Neural cell (in vitro differentiated cells): ENCODE data around the gene TLR6. TPM values are rescaled to one million over a fixed set of nuclear protein-coding genes. Genes with fewer than 3 reads are reported as not detected.

Source experiments
- H2AFZ ChIP-seq: fragments of 200-600, 300-800 bp; sonication (generic), shearing (Covaris generic); 2 replicates; pipeline ENCODE4 v1.6.0; 2014; ENCODE audit warnings: low read depth, mild to moderate bottlenecking, antibody characterized with exemption, low read length, moderate library complexity
- H3F3A ChIP-seq: fragments of 200-600 bp; shearing (Covaris generic); 2 replicates; pipeline ENCODE4 v1.6.1; 2016; ENCODE audit warnings: mild to moderate bottlenecking, moderate library complexity, mixed read lengths, antibody characterized with exemption, low read length; ENCODE audit not compliant: insufficient read depth, poor library complexity, severe bottlenecking
- H3K27ac ChIP-seq: fragments of 200-600, 300-800 bp; sonication (generic), shearing (Covaris generic); 2 replicates; pipeline ENCODE4 v1.5.1; 2014; ENCODE audit warnings: mild to moderate bottlenecking, low read length, moderate library complexity
- H3K27me3 ChIP-seq: fragments of 300-800, 200-600 bp; sonication (generic), shearing (Covaris generic); 2 replicates; pipeline ENCODE4 v1.6.0; 2014; ENCODE audit warnings: mild to moderate bottlenecking, low read depth, low read length, moderate library complexity; ENCODE audit not compliant: insufficient read depth
- H3K36me3 ChIP-seq: fragments of 300-800, 200-600 bp; sonication (generic), shearing (Covaris generic); 2 replicates; pipeline ENCODE4 v1.5.1; 2014; ENCODE audit warnings: mild to moderate bottlenecking, antibody characterized with exemption, low read length, moderate library complexity; ENCODE audit not compliant: insufficient read depth
- H3K4me2 ChIP-seq: fragments of 300-800, 200-600 bp; sonication (generic), shearing (Covaris generic); 2 replicates; pipeline ENCODE4 v1.6.0; 2014; ENCODE audit warnings: mild to moderate bottlenecking, low read length
- H3K4me3 ChIP-seq: fragments of 300-800, 200-600 bp; sonication (generic), shearing (Covaris generic); 2 replicates; pipeline ENCODE4 v1.5.1; 2014; ENCODE audit warnings: mild to moderate bottlenecking, low read length, moderate library complexity
- H3K79me2 ChIP-seq: fragments of 200-600 bp; shearing (Covaris generic); replicated peaks from 2 replicates; pipeline ENCODE4 v1.6.0; 2014; ENCODE audit warnings: mild to moderate bottlenecking, low read length, moderate library complexity; ENCODE audit not compliant: insufficient read depth
- H3K9ac ChIP-seq: fragments of 300-800, 200-600 bp; sonication (generic), shearing (Covaris generic); 2 replicates; pipeline ENCODE4 v1.6.1; 2016; ENCODE audit warnings: mild to moderate bottlenecking, low read length, mixed read lengths
- H3K9me2 ChIP-seq: fragments of 200-600 bp; shearing (Covaris generic); 2 replicates; pipeline ENCODE4 v1.6.1; 2016; ENCODE audit warnings: mild to moderate bottlenecking, low read length, mixed read lengths; ENCODE audit not compliant: insufficient read depth
- H3K9me3 ChIP-seq: fragments of 200-600, 300-800 bp; sonication (generic), shearing (Covaris generic); 2 replicates; pipeline ENCODE4 v1.6.1; 2016; ENCODE audit warnings: mild to moderate bottlenecking, mixed run types, low read length, moderate library complexity, mixed read lengths
- H4K20me1 ChIP-seq: fragments of 200-600 bp; shearing (Covaris generic); 2 replicates; pipeline ENCODE4 v1.6.1; 2016; ENCODE audit warnings: mild to moderate bottlenecking, mixed run types; ENCODE audit not compliant: insufficient read depth
- EZH2 ChIP-seq: fragments of 200-600, 300-800 bp; shearing (Covaris generic), sonication (generic); IDR thresholded peaks from 2 replicates; pipeline ENCODE4 v1.6.1; 2014; ENCODE audit warnings: antibody characterized with exemption, low read length, borderline replicate concordance, mild to moderate bottlenecking; ENCODE audit not compliant: insufficient read depth, poor library complexity, severe bottlenecking
- MXI1 ChIP-seq: fragments of 450-650 bp; conservative IDR thresholded peaks from 2 replicates; pipeline ENCODE4 v1.6.1; 2014; ENCODE audit warnings: antibody characterized with exemption, mild to moderate bottlenecking; ENCODE audit not compliant: poor library complexity, severe bottlenecking
- POLR2AphosphoS5 ChIP-seq: IDR thresholded peaks from 2 replicates; pipeline ENCODE4 v1.6.1; 2012
- SMC3 ChIP-seq: fragments of 450-650 bp; conservative IDR thresholded peaks from 2 replicates; pipeline ENCODE4 v1.6.1; 2014; ENCODE audit warnings: antibody characterized with exemption, mild to moderate bottlenecking, moderate library complexity; ENCODE audit not compliant: poor library complexity
- polyA plus RNA-seq: library from polyadenylated mRNA; depleted of rRNA; stranded (reverse); fragments of >200 nt; gene quantifications from 2 replicates; pipeline ENCODE4 v1.2.3, GENCODE V29; 2014
- TF ChIP-seq, protein P1 (sequence below): IDR thresholded peaks from 2 replicates; pipeline ENCODE4 v1.6.1; 2012; ENCODE audit warnings: borderline replicate concordance
- TF ChIP-seq, protein P2 (sequence below): fragments of 450-650 bp; IDR thresholded peaks from 2 replicates; pipeline ENCODE4 v1.5.1; 2014; ENCODE audit warnings: antibody characterized with exemption, mild to moderate bottlenecking, moderate library complexity; ENCODE audit not compliant: poor library complexity, severe bottlenecking

The TLR6 gene
- polyA plus RNA-seq, 1 donor from 2014 or later = not detected

DNA sequence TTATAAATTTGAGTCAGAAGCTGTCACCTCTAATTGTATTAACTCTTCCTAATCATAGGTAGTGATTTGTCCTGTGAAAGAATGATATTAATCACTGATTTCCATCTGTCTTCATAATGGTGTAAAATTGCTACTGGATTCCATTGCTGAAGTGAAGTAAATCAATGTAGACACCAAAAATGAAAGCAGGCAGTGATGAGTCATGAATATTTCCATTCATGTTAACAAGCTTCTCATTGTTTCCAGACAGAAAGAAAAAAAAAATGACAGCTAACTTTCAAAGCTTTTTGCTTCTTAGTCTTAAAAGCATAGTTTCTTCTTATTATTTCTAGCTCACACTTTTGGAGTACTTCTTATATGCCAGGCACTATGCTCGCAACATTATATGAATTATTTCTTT lies 32.5 kb upstream of the TLR6 start:
- Histone ChIP-seq H4K20me1 (no peaks in the 10 kb centered on the region), H3K9me2 (no peaks in the 10 kb centered on the region), H3K4me2 (no peak overlapping the region), H3K27ac (no peak overlapping the region), H2AFZ (no peak overlapping the region), H3K9me3 (no peaks in the 10 kb centered on the region), H3K9ac (no peak overlapping the region), H3K4me3 (no peak overlapping the region), H3K27me3 (no peaks in the 10 kb centered on the region), H3K79me2 (no peaks in the 10 kb centered on the region), H3K36me3 (no peaks in the 10 kb centered on the region), H3F3A (no peaks in the 10 kb centered on the region)
- TF ChIP-seq, protein P1, sequence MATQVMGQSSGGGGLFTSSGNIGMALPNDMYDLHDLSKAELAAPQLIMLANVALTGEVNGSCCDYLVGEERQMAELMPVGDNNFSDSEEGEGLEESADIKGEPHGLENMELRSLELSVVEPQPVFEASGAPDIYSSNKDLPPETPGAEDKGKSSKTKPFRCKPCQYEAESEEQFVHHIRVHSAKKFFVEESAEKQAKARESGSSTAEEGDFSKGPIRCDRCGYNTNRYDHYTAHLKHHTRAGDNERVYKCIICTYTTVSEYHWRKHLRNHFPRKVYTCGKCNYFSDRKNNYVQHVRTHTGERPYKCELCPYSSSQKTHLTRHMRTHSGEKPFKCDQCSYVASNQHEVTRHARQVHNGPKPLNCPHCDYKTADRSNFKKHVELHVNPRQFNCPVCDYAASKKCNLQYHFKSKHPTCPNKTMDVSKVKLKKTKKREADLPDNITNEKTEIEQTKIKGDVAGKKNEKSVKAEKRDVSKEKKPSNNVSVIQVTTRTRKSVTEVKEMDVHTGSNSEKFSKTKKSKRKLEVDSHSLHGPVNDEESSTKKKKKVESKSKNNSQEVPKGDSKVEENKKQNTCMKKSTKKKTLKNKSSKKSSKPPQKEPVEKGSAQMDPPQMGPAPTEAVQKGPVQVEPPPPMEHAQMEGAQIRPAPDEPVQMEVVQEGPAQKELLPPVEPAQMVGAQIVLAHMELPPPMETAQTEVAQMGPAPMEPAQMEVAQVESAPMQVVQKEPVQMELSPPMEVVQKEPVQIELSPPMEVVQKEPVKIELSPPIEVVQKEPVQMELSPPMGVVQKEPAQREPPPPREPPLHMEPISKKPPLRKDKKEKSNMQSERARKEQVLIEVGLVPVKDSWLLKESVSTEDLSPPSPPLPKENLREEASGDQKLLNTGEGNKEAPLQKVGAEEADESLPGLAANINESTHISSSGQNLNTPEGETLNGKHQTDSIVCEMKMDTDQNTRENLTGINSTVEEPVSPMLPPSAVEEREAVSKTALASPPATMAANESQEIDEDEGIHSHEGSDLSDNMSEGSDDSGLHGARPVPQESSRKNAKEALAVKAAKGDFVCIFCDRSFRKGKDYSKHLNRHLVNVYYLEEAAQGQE = no peak
- no peak for TF ChIP-seq SMC3
- TF ChIP-seq, protein P2, sequence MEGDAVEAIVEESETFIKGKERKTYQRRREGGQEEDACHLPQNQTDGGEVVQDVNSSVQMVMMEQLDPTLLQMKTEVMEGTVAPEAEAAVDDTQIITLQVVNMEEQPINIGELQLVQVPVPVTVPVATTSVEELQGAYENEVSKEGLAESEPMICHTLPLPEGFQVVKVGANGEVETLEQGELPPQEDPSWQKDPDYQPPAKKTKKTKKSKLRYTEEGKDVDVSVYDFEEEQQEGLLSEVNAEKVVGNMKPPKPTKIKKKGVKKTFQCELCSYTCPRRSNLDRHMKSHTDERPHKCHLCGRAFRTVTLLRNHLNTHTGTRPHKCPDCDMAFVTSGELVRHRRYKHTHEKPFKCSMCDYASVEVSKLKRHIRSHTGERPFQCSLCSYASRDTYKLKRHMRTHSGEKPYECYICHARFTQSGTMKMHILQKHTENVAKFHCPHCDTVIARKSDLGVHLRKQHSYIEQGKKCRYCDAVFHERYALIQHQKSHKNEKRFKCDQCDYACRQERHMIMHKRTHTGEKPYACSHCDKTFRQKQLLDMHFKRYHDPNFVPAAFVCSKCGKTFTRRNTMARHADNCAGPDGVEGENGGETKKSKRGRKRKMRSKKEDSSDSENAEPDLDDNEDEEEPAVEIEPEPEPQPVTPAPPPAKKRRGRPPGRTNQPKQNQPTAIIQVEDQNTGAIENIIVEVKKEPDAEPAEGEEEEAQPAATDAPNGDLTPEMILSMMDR = no peak
- peak; percentile 23 for TF ChIP-seq POLR2AphosphoS5

DNA sequence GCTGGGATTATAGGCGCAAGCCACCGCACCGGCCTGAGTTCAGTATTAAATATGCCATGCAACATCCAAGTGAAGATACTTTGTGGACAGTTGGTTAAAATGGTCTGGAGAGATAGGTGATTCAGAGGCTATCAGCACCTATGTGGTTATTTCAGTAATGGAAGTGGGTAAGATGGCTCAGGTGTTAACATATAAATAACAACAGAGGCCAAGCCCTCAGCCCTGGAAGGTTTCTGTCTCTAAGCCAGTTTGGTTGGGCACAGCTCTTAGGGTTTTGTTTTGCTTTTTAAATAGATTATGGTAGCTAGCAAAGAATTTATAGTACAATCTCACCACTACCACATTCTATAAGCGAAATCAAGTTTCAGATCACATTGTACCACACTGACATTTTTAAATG lies 27.6 kb upstream of the TLR6 start:
- Histone ChIP-seq H3K79me2 (no peaks in the 10 kb centered on the region), H3K36me3 (no peaks in the 10 kb centered on the region), H3K4me3 (no peak overlapping the region), H3K9me2 (no peaks in the 10 kb centered on the region), H3F3A (no peaks in the 10 kb centered on the region), H2AFZ (no peak overlapping the region), H3K9ac (no peak overlapping the region), H4K20me1 (no peaks in the 10 kb centered on the region), H3K9me3 (no peaks in the 10 kb centered on the region), H3K27ac (no peak overlapping the region), H3K4me2 (no peak overlapping the region), H3K27me3 (no peaks in the 10 kb centered on the region)
- TF ChIP-seq MXI1 (no peak), EZH2 (no peak)
- TF ChIP-seq, protein P1 = no peak
